GM21717 (cell line): ENCODE results near the gene ARMC9.

Experiments used
- ATAC-seq: cut with Tn5 transposase; IDR thresholded peaks from one replicate; pipeline ENCODE4 v1.9.1; 2021; ENCODE audit warnings: mild to moderate bottlenecking, moderate library complexity; ENCODE audit not compliant: unreplicated experiment

Gene ARMC9

DNA sequence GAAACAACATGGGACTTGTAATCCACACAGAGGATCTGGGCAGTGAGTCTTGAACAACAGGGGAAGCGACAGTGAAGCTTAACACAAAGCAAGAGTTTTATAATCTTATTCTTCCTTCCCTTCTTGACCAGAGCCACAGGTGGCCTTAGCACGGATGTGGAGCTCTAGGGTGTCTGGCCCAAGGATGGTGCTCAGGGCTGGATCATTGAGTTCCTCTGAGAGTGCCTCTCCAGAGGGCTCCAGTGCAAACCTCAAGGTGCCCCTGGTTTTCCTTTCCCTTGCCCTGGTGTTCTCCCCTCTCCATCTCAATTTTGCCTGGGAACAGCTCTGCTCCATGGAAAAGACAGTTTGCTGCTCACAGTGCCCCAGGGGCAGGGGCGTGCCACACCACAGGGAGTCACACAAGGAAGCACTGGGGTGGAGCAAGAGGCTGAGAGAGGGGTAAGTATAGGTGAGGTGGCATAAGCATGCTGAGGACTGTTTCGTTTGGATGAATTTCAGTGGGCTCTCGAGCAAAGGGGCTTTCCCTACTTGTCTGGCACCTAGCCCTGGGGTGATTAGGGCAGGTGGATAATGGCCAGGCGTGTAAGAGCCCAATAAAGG lies 108.5 kb downstream of the ARMC9 start:
- no peak for ATAC-seq

- ATAC-seq: no peak
Measured at GRCh38 chr2:231308219-231308618, 109.8 kb downstream of the ARMC9 start.

- ATAC-seq: no peak
Measured at GRCh38 chr2:231308631-231309428, 110.4 kb downstream of the ARMC9 start.

DNA sequence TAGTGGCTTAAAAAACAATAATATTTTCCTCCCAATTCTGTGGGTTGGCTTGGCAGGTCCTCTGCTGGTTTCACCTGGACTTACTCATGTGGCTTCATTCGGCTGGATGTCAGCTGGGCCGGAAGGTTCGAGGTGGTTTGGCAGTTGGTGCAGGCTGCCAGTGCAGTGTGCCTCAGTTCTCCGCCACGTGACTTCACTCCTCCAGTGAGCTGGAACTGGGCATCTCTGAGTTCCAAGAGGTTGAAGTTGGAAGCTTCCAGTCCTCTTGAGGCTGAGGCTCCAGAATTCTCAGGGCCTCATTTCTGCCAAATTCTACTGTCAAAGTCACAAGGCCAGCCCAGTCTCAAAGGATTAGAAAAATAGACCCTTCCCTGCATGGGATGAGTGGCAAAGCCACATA lies 113.6 kb downstream of the ARMC9 start:
- ATAC-seq: no peak

DNA sequence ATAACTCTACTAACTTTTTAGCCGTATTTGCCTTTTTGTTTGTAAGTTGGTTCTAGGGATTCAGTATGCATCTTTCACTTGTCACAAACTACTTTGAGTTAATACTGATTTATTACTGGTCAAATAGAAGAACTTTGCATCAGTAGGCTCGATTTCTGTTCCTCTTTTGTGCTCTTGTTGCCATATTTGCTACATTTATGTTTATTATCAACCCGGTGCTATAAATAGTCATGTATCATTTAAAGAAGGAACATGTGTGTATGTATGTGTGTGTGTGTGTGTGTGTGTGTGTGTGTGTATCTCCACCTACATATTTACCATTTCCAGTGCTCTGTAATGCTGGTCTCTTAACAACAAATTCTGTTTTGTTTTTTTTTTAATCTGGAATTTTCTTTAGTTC lies 117.5 kb downstream of the ARMC9 start:
- no peak for ATAC-seq

GRCh38 chr2:231317579-231317978 lies 119.1 kb downstream of the ARMC9 start:
- ATAC-seq: no peak

GRCh38 chr2:231318436-231318835 lies 120.0 kb downstream of the ARMC9 start:
- no peak for ATAC-seq

GRCh38 chr2:231318954-231319353 lies 120.5 kb downstream of the ARMC9 start:
- ATAC-seq: no peak

DNA sequence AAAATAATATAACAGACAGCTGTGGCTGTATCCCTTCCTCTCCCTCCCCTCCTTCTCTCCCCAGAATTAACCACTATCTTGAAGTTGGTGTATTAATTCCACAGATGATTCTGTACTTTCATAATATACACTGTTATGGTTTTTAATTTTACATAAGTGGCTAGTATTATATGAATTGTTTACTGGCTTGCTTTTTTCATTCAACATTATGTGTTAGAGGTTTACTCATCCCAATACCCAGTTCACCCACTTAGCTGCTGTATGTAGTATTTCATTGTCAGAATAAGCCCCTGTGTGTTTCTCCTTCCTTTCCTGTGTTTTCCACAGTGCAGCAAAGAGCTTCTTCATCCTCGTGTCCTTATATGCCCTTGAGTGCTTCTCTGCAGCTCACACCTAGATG lies 121.4 kb downstream of the ARMC9 start:
- ATAC-seq: no peak

GRCh38 chr2:231321021-231321420 lies 122.6 kb downstream of the ARMC9 start:
- ATAC-seq: no peak

DNA sequence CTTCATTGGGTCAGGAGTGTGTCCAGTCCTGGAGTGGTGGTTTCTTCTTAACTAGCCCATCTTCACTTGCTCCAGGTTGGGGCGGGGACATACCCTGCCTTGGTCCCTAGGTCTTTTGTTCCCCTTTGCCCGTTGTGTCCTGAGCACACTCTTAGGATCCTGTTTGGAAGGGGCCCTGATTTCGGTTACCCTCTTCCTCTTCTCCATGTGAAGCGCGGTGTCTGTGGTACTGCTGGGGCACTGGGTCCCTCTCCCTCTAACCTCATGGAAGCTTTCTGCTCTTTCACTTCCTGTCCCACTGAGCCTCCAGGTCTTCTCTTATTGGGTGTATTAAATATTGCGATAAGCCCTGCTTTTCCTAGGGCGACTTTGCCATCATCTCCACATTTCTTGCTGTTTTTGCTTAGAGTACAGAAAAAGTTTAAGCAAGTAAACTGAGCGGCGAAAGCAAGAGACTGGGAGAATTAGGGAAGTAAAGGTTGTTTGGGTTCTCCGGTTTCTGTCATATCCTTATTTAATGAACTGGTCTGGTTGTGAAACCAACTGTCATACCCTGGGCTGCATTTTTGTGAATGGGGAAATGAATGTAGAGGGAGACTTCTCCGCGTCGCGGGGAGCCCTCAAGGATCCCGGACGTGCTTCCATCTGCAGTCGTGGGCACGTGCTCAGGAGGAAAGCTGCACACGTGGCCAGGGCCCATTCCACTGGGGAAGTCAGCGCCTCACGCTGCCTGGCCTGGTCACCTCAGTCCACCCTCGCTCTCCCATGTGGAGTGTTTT lies 123.3 kb downstream of the ARMC9 start:
- ATAC-seq: no peak

GRCh38 chr2:231323316-231323715 lies 124.9 kb downstream of the ARMC9 start:
- ATAC-seq: no peak

DNA sequence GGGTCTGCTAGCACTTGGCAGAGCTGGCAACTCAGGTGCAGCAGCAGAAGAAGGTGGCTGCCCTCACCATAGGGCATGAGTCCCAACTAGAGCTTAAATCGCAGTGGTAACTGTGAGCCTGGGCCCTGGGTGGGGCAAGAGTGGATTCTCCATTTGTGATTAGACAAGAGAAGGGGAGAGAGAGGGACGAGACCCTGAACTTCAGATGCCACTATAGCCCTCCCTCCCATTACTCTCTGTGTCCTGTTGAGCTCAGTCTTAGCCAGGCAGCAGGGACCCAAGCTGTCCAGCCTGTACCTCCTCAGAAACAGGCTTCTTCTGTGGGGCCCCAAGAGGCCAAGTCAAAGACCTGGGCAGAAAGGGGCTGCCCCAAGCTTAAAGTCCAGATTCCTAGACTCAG lies 127.4 kb downstream of the ARMC9 start:
- no peak for ATAC-seq

DNA sequence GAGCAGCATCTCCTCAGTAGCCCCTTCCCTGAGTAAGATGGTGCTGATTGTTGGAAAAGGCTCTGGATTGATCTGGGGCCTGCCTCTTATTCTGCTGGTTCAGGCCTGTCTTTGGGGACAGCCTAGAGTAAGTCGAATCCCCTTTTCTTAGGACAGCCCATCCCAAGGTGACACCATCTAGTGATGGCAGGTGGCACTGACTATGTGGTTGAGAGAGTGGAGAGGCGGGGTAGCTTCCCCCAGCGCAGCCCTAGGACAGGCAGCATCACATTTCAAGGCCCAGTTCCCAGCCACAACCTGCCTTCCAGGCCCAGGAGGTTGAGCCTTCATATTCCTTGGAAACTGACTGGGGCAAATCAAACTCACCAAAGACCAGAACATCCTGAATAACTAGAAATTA lies 128.0 kb downstream of the ARMC9 start:
- no peak for ATAC-seq

DNA sequence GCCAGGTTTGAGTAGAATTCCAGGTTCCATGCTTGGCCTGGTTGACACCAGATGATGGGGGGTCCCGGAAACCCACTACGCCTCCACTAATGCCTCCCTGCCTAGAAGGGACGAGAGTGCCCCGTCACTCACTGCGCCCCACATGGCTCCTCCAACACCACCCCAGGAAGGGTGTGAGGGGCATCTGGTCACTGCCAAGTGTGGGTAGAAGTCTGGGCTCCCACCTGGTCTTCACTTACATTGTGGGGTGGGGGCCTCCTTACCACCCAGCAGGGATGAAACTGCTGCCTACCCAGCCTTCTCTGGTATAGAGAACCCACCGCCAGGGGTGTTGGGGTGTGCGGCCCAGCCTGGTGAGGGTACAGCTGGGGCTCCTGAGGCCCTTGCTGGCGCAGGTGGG lies 131.9 kb downstream of the ARMC9 start:
- ATAC-seq: no peak

DNA sequence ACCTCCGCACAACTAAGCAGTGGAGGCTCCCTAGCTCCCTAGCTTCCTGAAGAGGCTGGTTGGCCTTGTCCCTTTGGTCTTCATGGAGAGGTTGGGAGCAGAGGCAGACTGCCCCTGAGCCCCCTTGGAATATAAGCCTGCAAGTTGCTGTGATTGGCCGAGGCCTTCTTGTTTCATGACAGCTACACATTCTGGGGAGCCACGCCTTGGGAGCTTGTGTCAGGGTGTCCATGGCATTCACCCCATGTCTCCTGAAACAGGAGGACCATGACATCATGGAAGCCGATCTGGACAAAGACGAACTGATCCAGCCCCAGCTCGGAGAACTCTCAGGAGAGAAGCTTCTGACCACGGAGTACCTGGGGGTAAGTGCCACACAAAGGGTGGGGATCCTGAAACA lies 133.1 kb downstream of the ARMC9 start:
- no peak for ATAC-seq

DNA sequence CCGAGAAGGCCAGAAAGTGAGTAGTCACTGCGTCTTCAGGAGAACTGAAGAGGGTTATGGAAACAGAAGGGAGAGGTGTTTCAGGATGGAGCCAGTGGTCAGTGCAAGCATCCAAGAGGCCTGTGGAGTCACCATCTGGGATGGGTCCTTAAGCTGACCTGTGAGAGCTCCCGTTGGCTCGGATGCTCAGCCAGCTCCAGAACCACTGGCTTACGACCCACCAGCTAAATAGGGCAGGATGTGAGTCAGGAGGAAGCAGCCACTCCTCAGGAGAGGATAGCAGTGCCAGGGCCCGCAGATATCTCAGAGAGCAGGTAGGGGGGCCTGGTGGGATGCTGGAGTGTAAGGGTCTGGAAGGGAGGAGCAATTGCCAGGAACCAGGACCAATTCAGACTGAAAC lies 134.0 kb downstream of the ARMC9 start:
- ATAC-seq: no peak

- ATAC-seq: no peak
Measured at GRCh38 chr2:231332872-231333500, 134.6 kb downstream of the ARMC9 start.

DNA sequence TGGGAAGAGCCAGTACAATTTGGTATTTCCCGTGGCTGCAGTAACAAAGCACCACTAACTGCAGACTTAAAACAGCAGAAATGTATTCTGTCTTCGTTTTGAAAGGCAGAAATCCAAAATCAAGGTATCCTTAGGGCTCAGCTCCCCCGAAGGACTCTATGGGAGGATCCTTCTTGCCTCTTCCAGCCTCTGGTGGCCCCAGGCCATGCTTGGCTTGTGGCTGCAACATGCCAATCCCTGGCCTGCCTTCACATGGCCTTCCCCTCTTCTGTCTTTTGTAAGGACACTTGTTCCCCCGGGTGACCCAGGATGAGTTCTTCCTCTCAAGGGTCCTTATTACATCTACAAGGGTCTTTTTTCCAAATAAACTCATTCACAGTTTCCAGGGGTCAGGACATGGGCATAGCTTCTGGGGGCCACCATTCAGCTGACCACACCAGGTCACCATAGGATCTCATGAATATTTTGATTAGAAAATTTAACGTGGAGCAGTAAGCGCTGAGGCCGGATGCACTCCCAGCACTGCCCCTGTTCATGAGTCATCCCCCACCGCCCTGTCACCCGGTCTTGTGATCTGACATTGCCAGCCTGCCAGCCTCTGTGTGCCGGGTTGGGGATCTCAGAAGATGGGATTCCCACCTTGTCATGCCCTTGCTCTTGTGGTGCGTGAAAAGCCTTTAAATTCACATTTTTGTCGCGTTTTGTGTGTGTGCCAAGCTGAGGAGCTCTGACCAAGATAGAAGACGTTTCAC lies 135.9 kb downstream of the ARMC9 start:
- ATAC-seq: no peak

DNA sequence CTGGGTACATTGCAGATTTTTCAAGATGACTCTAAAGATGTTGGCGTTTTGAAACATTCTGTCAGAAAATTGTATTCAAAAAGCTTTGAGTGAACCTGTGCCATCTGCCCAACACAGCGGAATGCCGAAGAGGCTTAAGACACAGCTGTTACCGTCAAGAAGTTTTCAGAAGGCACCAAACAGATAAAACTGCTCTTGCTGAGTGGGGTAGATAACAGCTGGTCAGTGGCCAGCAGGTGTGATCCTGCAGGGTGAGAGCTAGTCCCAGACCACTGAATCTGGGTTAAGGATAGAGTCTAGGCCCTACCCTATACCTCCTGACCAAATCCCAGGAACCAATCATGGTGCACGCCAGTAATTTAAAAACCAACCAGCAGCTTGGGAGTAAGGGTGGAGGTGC lies 136.6 kb downstream of the ARMC9 start:
- ATAC-seq: no peak

DNA sequence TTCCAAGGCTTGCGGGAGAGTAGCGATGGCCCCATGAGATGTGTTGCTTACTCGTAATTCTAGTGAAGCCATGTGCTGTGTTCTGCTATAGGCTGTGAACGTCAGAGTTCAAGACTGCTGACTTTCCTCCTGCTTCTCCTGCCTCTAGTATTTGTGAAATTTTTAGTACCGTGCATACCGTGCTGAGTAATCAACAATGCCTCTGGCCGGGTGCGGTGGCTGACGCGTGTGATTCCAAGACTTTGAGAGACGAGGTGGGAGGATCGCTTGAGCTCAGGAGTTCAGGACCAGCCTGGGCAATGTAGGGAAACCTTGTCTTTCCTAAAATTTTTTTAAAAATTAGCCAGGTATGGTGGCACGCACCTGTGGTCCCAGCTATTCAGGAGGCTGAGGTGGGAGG lies 137.2 kb downstream of the ARMC9 start:
- ATAC-seq: no peak
